ENCODE measurements around the gene B3GAT1. TPM values are rescaled to one million over a fixed set of nuclear protein-coding genes. Genes with fewer than 3 reads are reported as not detected.
A peak's percentile ranks its signal among the peaks of the same experiment; 100 is the strongest.

B3GAT1 gene, protein sequence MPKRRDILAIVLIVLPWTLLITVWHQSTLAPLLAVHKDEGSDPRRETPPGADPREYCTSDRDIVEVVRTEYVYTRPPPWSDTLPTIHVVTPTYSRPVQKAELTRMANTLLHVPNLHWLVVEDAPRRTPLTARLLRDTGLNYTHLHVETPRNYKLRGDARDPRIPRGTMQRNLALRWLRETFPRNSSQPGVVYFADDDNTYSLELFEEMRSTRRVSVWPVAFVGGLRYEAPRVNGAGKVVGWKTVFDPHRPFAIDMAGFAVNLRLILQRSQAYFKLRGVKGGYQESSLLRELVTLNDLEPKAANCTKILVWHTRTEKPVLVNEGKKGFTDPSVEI
- total RNA-seq (1 to 10 TPM in 3 of 9 donors, under 1 TPM in 5, not detected in 1; 0.09 to 7.7 (median 0.64) TPM), polyA plus RNA-seq (10 to 100 TPM in 1 of 3 donors, 1 to 10 TPM in 2; 2.1 to 10.3 (median 2.6) TPM)
- long read RNA-seq, donor 1 = 0 reads
- long read RNA-seq, donor 2 = 0 reads
- long read RNA-seq, donor 3 = 0 reads
- long read RNA-seq, donor 4 = 0 reads
- long read RNA-seq, donor 5 = 0 reads
- long read RNA-seq, donor 6 = 0 reads
- long read RNA-seq, donor 7 = 0 reads
- long read RNA-seq, donor 8 = 0 reads
- long read RNA-seq, donor 9 = 0 reads
- long read RNA-seq, donor 10 = 0 reads

- DNase-seq = peak in 1 of 7 donors; percentile 66
- 1 to 7% (median 1%) methylated on average over 3 to 94 of the region's 94 CpGs for WGBS, 4 donors
- H3K27ac ChIP-seq = peak within 1 kb of the TSS in 1 of 5 donors; percentile 54
- no peak for TF ChIP-seq POLR2A (IDR thresholded peaks at IDR 0.05)
- TF ChIP-seq, protein P1, sequence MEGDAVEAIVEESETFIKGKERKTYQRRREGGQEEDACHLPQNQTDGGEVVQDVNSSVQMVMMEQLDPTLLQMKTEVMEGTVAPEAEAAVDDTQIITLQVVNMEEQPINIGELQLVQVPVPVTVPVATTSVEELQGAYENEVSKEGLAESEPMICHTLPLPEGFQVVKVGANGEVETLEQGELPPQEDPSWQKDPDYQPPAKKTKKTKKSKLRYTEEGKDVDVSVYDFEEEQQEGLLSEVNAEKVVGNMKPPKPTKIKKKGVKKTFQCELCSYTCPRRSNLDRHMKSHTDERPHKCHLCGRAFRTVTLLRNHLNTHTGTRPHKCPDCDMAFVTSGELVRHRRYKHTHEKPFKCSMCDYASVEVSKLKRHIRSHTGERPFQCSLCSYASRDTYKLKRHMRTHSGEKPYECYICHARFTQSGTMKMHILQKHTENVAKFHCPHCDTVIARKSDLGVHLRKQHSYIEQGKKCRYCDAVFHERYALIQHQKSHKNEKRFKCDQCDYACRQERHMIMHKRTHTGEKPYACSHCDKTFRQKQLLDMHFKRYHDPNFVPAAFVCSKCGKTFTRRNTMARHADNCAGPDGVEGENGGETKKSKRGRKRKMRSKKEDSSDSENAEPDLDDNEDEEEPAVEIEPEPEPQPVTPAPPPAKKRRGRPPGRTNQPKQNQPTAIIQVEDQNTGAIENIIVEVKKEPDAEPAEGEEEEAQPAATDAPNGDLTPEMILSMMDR (IDR thresholded peaks at IDR 0.05) = no peak
- no peaks in the 10 kb centered on the region for H3K4me1 ChIP-seq (replicated peaks in 1 of 2)
- peak within 1 kb of the TSS in 1 of 4 donors; percentile 42 for H3K4me3 ChIP-seq
- H3K27me3 ChIP-seq = peaks cover 18% of the 10 kb centered on the region
- intact Hi-C loops (cut with DNase I) = no loop called here
- no peaks in the 10 kb centered on the region for H3K9me3 ChIP-seq (replicated peaks in 1 of 3)
- H3K36me3 ChIP-seq (replicated peaks in 1 of 2) = no peaks in the 10 kb centered on the region
Measured at GRCh38 chr11:134412203-134413042, at the start of gene B3GAT1. TSS of gene B3GAT1 (minus strand) at chr11:134412242. CDS start at chr11:134387659, 24,583 bp downstream.

DNA sequence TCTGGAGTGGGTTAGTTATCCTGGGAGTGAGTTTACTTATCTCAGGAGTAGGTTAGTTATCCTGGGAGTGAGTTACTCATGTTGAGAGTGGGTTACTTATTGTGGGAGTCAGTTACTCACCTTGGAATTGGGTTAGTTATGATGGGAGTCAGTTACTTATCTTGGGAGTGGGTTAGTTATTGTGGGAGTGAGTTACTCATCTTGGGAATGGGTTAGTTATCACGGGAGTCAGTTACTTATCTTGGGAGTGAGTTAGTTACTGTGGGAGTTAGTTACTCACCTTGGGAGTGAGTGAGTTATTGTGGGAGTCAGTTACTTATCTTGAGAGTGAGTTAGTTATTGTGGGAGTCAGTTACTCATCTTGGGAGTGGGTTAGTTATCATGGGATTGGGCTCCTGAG is 49.6 kb upstream of the B3GAT1 start:
- peaks cover 3% of the 10 kb centered on the region for H3K27me3 ChIP-seq
- TF ChIP-seq POLR2A (IDR thresholded peaks at IDR 0.05) = no peak
- TF ChIP-seq, protein P1 (IDR thresholded peaks at IDR 0.05) = no peak
- H3K4me3 ChIP-seq = no peak overlapping the region
- 41 to 78% (median 62%) methylated on average over 1 of the region's 1 CpG for WGBS, 4 donors
- H3K9me3 ChIP-seq (replicated peaks in 1 of 3) = peaks cover 0 to 9% (median 0%) of the 10 kb centered on the region in 3 donors
- no peaks in the 10 kb centered on the region for H3K36me3 ChIP-seq (replicated peaks in 1 of 2)
- intact Hi-C loops (cut with DNase I) = no loop called here
- H3K4me1 ChIP-seq (replicated peaks in 1 of 2) = no peaks in the 10 kb centered on the region
- DNase-seq = no peak
- no peak overlapping the region for H3K27ac ChIP-seq

- Histone ChIP-seq H3K27ac (no peak overlapping the region), H3K4me3 (no peak overlapping the region), H3K36me3 (replicated peaks in 1 of 2) (no peaks in the 10 kb centered on the region), H3K9me3 (replicated peaks in 1 of 3) (peaks cover 0 to 9% (median 0%) of the 10 kb centered on the region in 3 donors), H3K4me1 (replicated peaks in 1 of 2) (no peaks in the 10 kb centered on the region), H3K27me3 (peaks cover 3% of the 10 kb centered on the region)
- WGBS, 4 donors = 72 to 79% (median 75%) methylated on average over 3 of the region's 3 CpGs
- no peak for DNase-seq
- intact Hi-C loops (cut with DNase I) = no loop called here
- TF ChIP-seq, protein P1 (IDR thresholded peaks at IDR 0.05) = no peak
- no peak for TF ChIP-seq POLR2A (IDR thresholded peaks at IDR 0.05)
Measured at GRCh38 chr11:134460881-134461280, 48.8 kb upstream of the B3GAT1 start.

DNA sequence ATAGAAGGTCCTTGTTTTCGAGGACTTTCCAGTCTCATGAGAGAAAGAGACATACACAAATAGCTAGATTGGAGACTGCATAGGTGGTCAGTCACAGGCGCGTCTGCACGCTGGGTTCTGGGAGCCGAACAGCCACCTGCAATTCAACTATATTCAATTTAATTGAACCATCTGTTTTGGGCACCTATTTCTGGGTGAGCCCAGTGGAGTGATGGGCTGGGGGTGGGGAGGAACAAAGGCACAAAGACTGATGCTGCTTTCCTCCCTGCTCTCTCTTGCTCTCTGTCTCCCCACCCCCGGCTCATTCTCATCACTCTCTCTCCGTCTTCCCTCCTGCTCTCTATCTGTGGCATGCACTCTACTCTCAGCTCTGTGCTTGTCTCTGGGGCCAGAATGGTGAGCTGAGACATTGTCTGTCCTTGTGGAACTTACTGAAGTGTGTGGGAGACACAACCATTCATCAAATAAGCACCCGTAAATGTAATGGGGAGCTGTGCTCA is 48.1 kb upstream of the B3GAT1 start:
- H3K36me3 ChIP-seq (replicated peaks in 1 of 2) = no peaks in the 10 kb centered on the region
- H3K27me3 ChIP-seq = peaks cover 3% of the 10 kb centered on the region
- 51 to 61% (median 56%) methylated on average over 7 to 8 of the region's 8 CpGs for WGBS, 4 donors
- H3K4me1 ChIP-seq (replicated peaks in 1 of 2) = no peaks in the 10 kb centered on the region
- intact Hi-C loops (cut with DNase I) = no loop called here
- H3K9me3 ChIP-seq (replicated peaks in 1 of 3) = peaks cover 0 to 9% (median 0%) of the 10 kb centered on the region in 3 donors
- no peak for DNase-seq
- TF ChIP-seq, protein P1 (IDR thresholded peaks at IDR 0.05) = no peak
- TF ChIP-seq POLR2A (IDR thresholded peaks at IDR 0.05) = no peak
- no peak overlapping the region for H3K4me3 ChIP-seq
- no peak overlapping the region for H3K27ac ChIP-seq

Measured in adrenal gland (tissue), 19 donors.